Neutrophil (primary cell): ENCODE measurements around the gene ELL.

Experiments used
- H3K27ac ChIP-seq: fragments of 200-600 bp; sonication (generic); 2 replicates; pipeline ENCODE4 v1.5.1; 2016; ENCODE audit warnings: mild to moderate bottlenecking, moderate library complexity
- H3K27me3 ChIP-seq: fragments of 200-600 bp; sonication (generic); 2 replicates; pipeline ENCODE4 v1.6.0; 2016; ENCODE audit warnings: mild to moderate bottlenecking
- H3K36me3 ChIP-seq: fragments of 200-600 bp; sonication (generic); 2 replicates; pipeline ENCODE4 v1.5.1; 2017
- H3K4me1 ChIP-seq, 2 experiments: fragments of 200-600 bp in 1 of 2; sonication (generic) in 1 of 2; 1 replicate in 1 of 2; 2 replicates in 1 of 2; pipeline versions ENCODE4 v1.5.1 to v1.6.1; 2013 to 2016; ENCODE audit warnings: low read depth in 1 of 2, low read length in 1 of 2, mild to moderate bottlenecking in 1 of 2, moderate library complexity in 1 of 2; ENCODE audit not compliant: control insufficient read depth in 1 of 2, insufficient read depth in 1 of 2
- H3K4me3 ChIP-seq, 2 experiments: fragments of 200-600 bp in 1 of 2; sonication (generic) in 1 of 2; 1 replicate in 1 of 2; 2 replicates in 1 of 2; pipeline ENCODE4 v1.5.1; 2013 to 2016; ENCODE audit warnings: low read depth in 1 of 2, low read length in 1 of 2, mild to moderate bottlenecking in 1 of 2, moderate library complexity in 1 of 2
- H3K9me3 ChIP-seq: fragments of 200-600 bp; sonication (generic); 2 replicates; pipeline ENCODE4 v1.5.1; 2016
- TF ChIP-seq, protein P1 (sequence below): fragments of 200-600 bp; sonication (generic); IDR thresholded peaks from 2 replicates; pipeline ENCODE4 v1.5.1; 2016; ENCODE audit warnings: antibody characterized with exemption

The ELL gene

DNA sequence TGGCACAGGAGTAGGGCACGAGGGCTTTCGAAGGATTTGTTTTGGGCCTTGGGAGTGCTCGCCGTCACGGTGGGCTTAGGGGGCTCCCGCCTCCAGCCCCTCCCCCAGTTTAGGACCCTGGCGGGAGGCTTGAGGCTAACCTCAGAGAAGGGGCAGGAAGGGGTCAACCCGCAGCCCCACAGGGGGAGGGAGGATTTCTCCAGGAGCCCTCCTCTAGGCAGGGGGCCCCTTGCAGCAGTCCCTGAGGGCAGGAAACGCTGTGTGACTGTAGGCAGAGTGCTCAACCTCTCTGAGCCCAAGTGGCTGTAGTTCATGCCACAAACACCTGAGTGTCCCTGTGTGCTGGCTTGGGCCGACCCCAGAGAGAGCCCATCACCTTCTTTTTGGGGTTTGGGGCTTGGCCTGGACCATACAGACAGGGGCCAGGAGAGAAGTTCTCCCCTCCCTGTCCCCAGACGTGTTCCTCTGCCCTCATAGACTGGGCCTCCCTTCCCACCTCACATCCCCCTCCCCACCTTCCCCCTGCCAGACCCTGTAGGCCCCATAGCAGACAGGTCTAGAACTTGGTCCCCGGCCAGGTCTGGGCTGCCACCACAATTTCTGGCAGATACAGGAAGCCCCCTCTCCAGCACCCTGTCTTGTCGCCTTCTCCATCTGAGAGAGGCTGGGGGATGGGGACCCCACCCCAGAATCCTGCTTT is 92.0 kb downstream of the ELL start:
- TF ChIP-seq, protein P1, sequence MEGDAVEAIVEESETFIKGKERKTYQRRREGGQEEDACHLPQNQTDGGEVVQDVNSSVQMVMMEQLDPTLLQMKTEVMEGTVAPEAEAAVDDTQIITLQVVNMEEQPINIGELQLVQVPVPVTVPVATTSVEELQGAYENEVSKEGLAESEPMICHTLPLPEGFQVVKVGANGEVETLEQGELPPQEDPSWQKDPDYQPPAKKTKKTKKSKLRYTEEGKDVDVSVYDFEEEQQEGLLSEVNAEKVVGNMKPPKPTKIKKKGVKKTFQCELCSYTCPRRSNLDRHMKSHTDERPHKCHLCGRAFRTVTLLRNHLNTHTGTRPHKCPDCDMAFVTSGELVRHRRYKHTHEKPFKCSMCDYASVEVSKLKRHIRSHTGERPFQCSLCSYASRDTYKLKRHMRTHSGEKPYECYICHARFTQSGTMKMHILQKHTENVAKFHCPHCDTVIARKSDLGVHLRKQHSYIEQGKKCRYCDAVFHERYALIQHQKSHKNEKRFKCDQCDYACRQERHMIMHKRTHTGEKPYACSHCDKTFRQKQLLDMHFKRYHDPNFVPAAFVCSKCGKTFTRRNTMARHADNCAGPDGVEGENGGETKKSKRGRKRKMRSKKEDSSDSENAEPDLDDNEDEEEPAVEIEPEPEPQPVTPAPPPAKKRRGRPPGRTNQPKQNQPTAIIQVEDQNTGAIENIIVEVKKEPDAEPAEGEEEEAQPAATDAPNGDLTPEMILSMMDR = no peak
- Histone ChIP-seq H3K36me3 (no peaks in the 10 kb centered on the region), H3K27ac (no peak overlapping the region), H3K4me1 (peaks cover 13 to 27% of the 10 kb centered on the region in 2 experiments), H3K9me3 (no peaks in the 10 kb centered on the region), H3K4me3 (peak overlapping the region in 1 of 2 experiments; percentile 56), H3K27me3 (peaks cover 83% of the 10 kb centered on the region)

DNA sequence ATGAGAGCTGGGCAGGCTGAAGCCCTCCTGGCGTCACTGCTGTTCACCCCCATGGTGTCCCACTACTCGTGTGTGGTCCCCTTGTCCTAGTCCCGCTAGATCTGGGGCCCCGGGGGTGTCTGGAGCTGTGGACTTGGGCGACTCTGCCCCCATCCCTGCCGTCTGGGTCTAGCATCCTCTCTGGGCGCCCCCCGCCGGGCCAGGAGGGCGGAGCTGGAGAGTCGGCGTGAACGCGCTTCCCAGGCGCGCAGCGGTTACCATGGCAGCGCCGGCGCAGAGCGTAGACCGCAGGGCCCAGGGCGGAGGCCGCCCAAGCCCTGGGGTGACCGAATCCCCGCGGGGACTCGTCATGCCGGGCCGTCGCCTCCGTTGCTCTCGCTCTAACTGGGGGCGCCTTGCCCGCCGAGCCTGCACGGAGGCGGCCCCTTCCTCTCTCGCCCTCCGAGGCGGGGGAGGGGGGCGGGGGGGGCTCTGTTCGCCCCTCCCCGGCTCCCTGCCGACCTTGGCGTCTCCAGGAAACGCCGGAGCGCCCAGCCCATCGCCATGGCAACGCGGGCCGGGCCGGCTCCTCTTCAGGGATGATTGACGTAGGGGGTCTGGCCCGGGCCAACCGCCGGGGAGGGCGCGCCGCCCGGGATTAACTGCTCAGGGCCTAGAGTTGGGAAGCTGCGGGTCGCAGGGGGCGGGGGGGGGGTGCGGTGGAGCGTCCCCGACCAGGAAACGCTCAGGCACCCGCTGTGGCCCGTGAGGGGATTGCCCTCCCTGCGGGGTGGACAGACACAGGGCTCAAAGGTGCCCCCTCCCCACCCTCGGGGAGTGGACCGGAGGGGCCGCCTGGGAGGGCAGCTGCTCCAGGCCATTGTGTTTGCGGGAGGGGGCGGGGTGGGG is 92.8 kb downstream of the ELL start:
- Histone ChIP-seq H3K4me1 (peaks cover 13 to 25% of the 10 kb centered on the region in 2 experiments), H3K4me3 (peak overlapping the region; percentile 20 to 56)

DNA sequence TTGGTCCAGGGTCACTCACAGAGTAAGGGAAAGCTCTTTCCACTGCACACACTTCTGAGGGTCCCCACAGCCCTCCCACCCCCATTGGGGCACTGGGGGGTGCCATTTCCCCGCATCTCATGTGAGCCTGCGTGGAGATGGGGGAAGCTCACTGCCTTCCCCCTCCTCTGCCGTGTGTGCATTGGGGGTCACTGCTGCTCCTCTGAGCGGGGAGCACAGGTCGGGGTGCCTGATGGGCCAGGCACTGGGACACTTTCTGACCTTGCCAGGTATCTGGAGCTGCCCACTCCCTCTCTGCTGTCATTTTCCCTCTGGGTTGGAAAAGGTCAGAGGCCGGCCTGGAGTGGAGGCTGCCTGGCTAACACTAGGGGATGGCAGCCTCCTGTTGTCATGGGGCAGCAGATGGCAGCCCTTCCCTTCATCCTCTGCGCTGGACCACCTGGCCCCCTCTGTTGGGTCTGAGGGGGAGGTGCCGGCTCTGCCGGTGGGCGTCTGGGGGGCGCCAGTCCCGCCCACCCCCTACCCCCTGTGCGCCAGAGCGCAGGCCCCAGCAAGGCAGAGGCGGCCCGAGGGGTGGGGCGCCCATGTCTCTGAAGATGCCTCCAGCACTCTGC is 93.6 kb downstream of the ELL start:
- TF ChIP-seq, protein P1 = no peak
- peaks cover 13 to 18% of the 10 kb centered on the region in 2 experiments for H3K4me1 ChIP-seq
- peak overlapping the region in 1 of 2 experiments; percentile 56 for H3K4me3 ChIP-seq
- H3K36me3 ChIP-seq = no peaks in the 10 kb centered on the region
- no peaks in the 10 kb centered on the region for H3K9me3 ChIP-seq
- peaks cover 67% of the 10 kb centered on the region for H3K27me3 ChIP-seq
- no peak overlapping the region for H3K27ac ChIP-seq

More for the DNA sequence above, 92.8 kb downstream of the ELL start:
- Histone ChIP-seq H3K9me3 (no peaks in the 10 kb centered on the region), H3K27ac (no peak overlapping the region), H3K27me3 (peaks cover 75% of the 10 kb centered on the region), H3K36me3 (no peaks in the 10 kb centered on the region)
- TF ChIP-seq, protein P1 = no peak

DNA sequence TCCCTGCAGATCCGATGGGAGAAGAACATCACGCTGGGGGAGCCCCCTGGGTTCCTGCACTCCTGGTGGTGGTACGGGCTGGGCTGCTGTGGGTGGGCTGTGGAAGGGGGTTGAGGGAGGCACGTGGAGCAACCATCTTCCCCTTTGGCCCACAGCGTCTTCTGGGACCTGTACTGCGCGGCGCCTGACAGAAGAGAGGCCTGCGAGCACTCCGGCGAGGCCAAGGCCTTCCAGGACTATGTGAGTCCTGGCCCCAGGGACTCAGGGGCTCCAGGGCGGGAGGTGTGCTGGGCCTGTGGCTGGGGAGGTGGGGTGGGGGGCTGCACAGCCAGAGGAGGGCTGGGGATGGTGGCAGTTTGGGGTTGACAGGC is 94.1 kb downstream of the ELL start:
- Histone ChIP-seq H3K27ac (no peak overlapping the region), H3K9me3 (no peaks in the 10 kb centered on the region), H3K27me3 (peaks cover 62% of the 10 kb centered on the region), H3K4me3 (no peak overlapping the region), H3K4me1 (peaks cover 7 to 14% of the 10 kb centered on the region in 2 experiments), H3K36me3 (no peaks in the 10 kb centered on the region)
- TF ChIP-seq, protein P1 = no peak

DNA sequence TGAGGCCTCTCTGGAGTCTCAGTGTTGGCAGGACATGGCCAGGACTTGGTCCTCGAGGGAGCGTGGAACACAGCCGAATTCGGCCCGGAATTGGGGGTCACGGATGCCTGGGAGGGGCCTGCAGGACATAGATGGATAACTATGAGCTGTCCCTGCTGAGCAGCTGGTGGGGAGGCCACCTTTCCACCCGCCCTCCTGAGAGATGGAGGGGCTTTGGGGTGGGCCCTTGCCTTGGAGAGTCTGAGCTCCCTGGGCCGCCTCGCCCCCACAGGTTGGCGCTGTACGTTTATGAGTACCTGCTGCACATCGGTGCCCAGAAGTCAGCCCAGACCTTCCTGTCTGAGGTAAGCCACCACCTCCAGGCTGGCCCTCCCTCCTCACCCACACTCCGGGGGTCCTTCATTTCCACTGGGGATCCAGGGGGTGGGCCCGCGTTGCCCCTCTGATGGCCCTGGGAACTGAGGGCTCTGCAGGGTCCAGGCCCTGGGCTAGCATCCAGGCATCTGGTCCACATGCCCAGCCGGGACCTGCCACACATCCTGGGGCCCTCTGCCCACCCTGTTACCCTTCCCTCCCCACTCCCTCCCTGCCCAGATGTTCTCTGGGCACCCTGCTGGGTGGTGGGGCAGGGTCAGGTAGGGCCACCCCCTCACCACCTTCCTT is 94.7 kb downstream of the ELL start:
- no peaks in the 10 kb centered on the region for H3K9me3 ChIP-seq
- H3K4me1 ChIP-seq = peaks cover 5 to 14% of the 10 kb centered on the region in 2 experiments
- H3K36me3 ChIP-seq = no peaks in the 10 kb centered on the region
- TF ChIP-seq, protein P1 = no peak
- no peak overlapping the region for H3K27ac ChIP-seq
- peaks cover 58% of the 10 kb centered on the region for H3K27me3 ChIP-seq
- no peak overlapping the region for H3K4me3 ChIP-seq
